Parathyroid adenoma (tissue), 2 donors: ENCODE measurements around the gene NPAS3.

Experiments
- H2AFZ ChIP-seq: fragments of 300-600 bp; sonication (generic); one replicate; pipeline ENCODE4 v1.7.0; 2017; ENCODE audit warnings: antibody characterized with exemption, mild to moderate bottlenecking
- H3K27ac ChIP-seq: fragments of 300-600 bp; sonication (generic); one replicate; pipeline ENCODE4 v1.7.0; 2017
- H3K27me3 ChIP-seq: fragments of 300-600 bp; sonication (generic); one replicate; pipeline ENCODE4 v1.7.0; 2017; ENCODE audit warnings: low read length; ENCODE audit not compliant: control insufficient read depth, insufficient read depth
- H3K36me3 ChIP-seq: fragments of 300-600 bp; sonication (generic); one replicate; pipeline ENCODE4 v1.7.0; 2017; ENCODE audit warnings: low read length; ENCODE audit not compliant: control insufficient read depth, insufficient read depth
- H3K4me1 ChIP-seq: fragments of 300-600 bp; sonication (generic); one replicate; pipeline ENCODE4 v1.7.0; 2017; ENCODE audit warnings: control low read depth
- H3K4me2 ChIP-seq: fragments of 300-600 bp; sonication (generic); one replicate; pipeline ENCODE4 v1.7.0; 2017; ENCODE audit warnings: low read length
- H3K4me3 ChIP-seq: fragments of 300-600 bp; sonication (generic); one replicate; pipeline ENCODE4 v1.7.0; 2017; ENCODE audit warnings: low read depth, low read length
- H3K79me2 ChIP-seq: fragments of 300-600 bp; sonication (generic); one replicate; pipeline ENCODE4 v1.7.0; 2017; ENCODE audit warnings: control low read depth
- H3K9ac ChIP-seq: fragments of 300-600 bp; sonication (generic); one replicate; pipeline ENCODE4 v1.7.0; 2017; ENCODE audit warnings: mild to moderate bottlenecking
- H3K9me3 ChIP-seq: fragments of 300-600 bp; sonication (generic); one replicate; pipeline ENCODE4 v1.7.0; 2017; ENCODE audit warnings: low read length; ENCODE audit not compliant: control insufficient read depth
- TF ChIP-seq, protein P1 (sequence below): fragments of 300-600 bp; sonication (generic); IDR thresholded peaks from one replicate; pipeline ENCODE4 v1.7.0; 2017; ENCODE audit warnings: antibody characterized with exemption, mild to moderate bottlenecking
- donor health status: primary hyperparathyroidism.

The NPAS3 gene

DNA sequence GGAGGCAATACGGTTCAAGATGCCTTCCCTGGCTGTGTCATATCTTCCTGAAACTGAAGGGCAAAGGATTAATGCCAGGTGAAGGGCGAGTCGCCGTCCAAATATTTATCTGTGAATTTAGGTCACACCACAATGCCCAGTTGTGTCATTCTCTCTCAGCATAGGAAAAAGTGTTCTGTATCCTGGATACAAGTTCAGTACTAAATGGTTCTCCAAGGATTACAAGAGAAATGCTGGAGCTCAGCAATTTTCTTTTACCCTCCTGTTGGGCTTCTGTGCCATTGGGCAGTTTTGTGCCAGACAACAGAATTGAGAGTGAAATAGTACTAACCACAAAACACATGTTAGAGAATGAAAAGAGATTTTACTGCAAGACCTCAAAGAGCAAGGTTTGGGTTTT is 518.3 kb downstream of the NPAS3 start:
- Histone ChIP-seq H3K9ac (no peak overlapping the region), H3K4me2 (no peak overlapping the region), H3K27me3 (no peaks in the 10 kb centered on the region), H3K36me3 (no peaks in the 10 kb centered on the region), H3K4me3 (no peak overlapping the region), H3K4me1 (no peaks in the 10 kb centered on the region), H3K27ac (no peak overlapping the region), H3K79me2 (no peaks in the 10 kb centered on the region), H3K9me3 (no peaks in the 10 kb centered on the region), H2AFZ (no peak overlapping the region)
- TF ChIP-seq, protein P1, sequence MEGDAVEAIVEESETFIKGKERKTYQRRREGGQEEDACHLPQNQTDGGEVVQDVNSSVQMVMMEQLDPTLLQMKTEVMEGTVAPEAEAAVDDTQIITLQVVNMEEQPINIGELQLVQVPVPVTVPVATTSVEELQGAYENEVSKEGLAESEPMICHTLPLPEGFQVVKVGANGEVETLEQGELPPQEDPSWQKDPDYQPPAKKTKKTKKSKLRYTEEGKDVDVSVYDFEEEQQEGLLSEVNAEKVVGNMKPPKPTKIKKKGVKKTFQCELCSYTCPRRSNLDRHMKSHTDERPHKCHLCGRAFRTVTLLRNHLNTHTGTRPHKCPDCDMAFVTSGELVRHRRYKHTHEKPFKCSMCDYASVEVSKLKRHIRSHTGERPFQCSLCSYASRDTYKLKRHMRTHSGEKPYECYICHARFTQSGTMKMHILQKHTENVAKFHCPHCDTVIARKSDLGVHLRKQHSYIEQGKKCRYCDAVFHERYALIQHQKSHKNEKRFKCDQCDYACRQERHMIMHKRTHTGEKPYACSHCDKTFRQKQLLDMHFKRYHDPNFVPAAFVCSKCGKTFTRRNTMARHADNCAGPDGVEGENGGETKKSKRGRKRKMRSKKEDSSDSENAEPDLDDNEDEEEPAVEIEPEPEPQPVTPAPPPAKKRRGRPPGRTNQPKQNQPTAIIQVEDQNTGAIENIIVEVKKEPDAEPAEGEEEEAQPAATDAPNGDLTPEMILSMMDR, result no peak

DNA sequence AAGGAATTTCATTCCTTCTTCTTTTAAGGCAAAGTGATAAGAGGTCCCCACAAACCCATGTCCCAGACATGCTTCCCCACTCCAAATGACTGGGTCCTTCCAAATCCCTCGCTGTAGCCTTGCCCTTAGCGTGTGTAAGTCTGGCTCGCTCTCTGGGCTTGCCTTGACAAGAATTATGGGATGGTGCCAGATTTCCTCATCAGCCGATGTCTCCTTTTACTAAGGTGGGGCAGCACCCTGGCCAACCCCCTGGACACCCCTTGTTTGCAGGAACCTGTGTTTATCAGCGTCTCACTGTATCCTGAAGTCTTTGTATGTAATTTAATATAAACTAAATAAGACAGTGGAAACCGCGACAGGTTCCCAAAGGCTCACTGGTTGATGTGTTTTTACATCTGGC is 518.9 kb downstream of the NPAS3 start:
- Histone ChIP-seq H2AFZ (no peak overlapping the region), H3K27ac (no peak overlapping the region), H3K79me2 (no peaks in the 10 kb centered on the region), H3K9ac (no peak overlapping the region), H3K4me3 (no peak overlapping the region), H3K4me1 (no peaks in the 10 kb centered on the region), H3K27me3 (no peaks in the 10 kb centered on the region), H3K9me3 (no peaks in the 10 kb centered on the region), H3K36me3 (no peaks in the 10 kb centered on the region), H3K4me2 (no peak overlapping the region)
- TF ChIP-seq, protein P1, result no peak

DNA sequence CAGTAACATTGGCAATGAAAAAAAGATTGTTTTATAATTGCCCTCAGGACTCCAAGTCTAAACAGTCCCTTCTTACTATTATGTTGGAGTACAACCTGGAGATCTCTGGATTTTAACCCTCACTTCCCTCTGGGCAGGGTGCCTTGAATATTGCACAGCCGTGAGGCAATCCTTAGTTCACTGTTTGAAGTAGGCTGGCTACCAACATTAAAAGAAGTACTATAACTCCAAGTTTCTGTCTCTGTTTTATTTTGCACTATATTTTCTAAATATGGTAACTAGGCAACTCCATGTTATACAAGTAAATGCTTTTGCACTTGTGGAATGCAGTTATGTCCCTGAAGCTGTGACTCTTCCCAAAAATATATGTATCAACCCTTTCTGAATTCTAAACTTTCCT is 521.5 kb downstream of the NPAS3 start:
- no peak overlapping the region for H3K4me2 ChIP-seq
- no peak overlapping the region for H3K4me3 ChIP-seq
- H3K36me3 ChIP-seq, result no peaks in the 10 kb centered on the region
- no peaks in the 10 kb centered on the region for H3K79me2 ChIP-seq
- H3K9ac ChIP-seq, result no peak overlapping the region
- H3K4me1 ChIP-seq, result no peaks in the 10 kb centered on the region
- H3K27me3 ChIP-seq, result no peaks in the 10 kb centered on the region
- no peaks in the 10 kb centered on the region for H3K9me3 ChIP-seq
- H3K27ac ChIP-seq, result no peak overlapping the region
- H2AFZ ChIP-seq, result no peak overlapping the region
- TF ChIP-seq, protein P1, result no peak

DNA sequence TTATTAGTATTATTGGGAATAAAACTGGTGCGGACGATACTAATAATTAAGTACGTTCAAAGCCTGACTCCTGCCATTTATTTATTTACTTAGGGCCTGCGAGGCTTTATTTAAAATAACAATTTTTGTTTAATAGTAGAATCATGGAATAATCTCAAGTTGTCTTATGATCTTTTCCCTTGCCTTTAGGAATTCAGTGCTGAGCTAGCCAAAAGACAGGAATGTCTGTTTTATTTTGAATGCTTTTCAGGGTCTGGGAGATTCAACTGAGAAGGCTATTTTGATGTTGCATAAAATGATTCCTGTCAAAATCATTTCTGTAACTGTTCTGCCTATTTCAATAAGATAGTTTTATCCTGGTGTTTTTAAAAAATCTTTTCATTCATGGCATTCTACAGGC is 522.4 kb downstream of the NPAS3 start:
- Histone ChIP-seq H3K36me3 (no peaks in the 10 kb centered on the region), H3K27ac (no peak overlapping the region), H3K27me3 (no peaks in the 10 kb centered on the region), H3K9ac (no peak overlapping the region), H3K4me1 (no peaks in the 10 kb centered on the region), H2AFZ (no peak overlapping the region), H3K79me2 (no peaks in the 10 kb centered on the region), H3K9me3 (no peaks in the 10 kb centered on the region), H3K4me3 (no peak overlapping the region), H3K4me2 (no peak overlapping the region)
- TF ChIP-seq, protein P1, result no peak

DNA sequence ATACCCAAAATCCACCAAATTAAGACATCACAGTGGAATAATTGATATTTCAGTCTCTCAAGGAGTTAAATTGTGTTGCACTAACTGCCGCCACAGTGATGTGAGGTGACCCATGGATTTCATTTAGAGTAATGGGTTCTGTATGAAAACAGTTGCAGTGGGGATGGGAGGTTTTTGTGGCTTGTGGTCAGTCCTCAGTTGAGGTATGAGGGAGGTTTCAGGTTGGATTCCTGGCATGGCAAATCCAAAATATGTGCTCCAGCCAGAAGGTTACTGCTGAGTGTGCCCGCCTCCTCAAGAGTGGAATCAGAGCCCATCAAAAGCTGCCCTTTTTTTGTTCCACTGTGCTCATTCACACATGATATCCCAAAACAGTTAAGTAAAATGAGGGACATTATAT is 525.1 kb downstream of the NPAS3 start:
- no peaks in the 10 kb centered on the region for H3K4me1 ChIP-seq
- H3K4me3 ChIP-seq, result no peak overlapping the region
- no peaks in the 10 kb centered on the region for H3K79me2 ChIP-seq
- no peaks in the 10 kb centered on the region for H3K36me3 ChIP-seq
- TF ChIP-seq, protein P1, result no peak
- no peak overlapping the region for H3K4me2 ChIP-seq
- no peaks in the 10 kb centered on the region for H3K9me3 ChIP-seq
- no peak overlapping the region for H3K27ac ChIP-seq
- no peak overlapping the region for H2AFZ ChIP-seq
- no peak overlapping the region for H3K9ac ChIP-seq
- H3K27me3 ChIP-seq, result no peaks in the 10 kb centered on the region
